Measurements from ENCODE around the gene MOV10L1. TPM values are rescaled to one million over a fixed set of nuclear protein-coding genes. Genes with fewer than 3 reads are reported as not detected.

MOV10L1 gene
- total RNA-seq, 4 donors from 2014 or later, result 0.23 to 0.83 (median 0.40) TPM

GRCh38 chr22:50045211-50046018 lies 44.4 kb upstream of the MOV10L1 start:
- TF ChIP-seq CTCF (IDR thresholded peaks at IDR 0.05), result no peak
- TF ChIP-seq POLR2A (IDR thresholded peaks at IDR 0.05; ENCODE audit: low read depth), result no peak
- no peak for TF ChIP-seq POLR2AphosphoS5 (IDR thresholded peaks at IDR 0.05)
- TF ChIP-seq EP300 (IDR thresholded peaks at IDR 0.05), result no peak
- Histone ChIP-seq H3K4me1 (no peaks in the 10 kb centered on the region), H3K27ac (replicated peaks in 1 of 4) (no peak overlapping the region), H3K36me3 (no peaks in the 10 kb centered on the region), H3K4me3 (no peak overlapping the region), H3K9me3 (no peaks in the 10 kb centered on the region), H3K27me3 (peaks cover 0 to 90% (median 5%) of the 10 kb centered on the region in 4 donors)
- no peak for DNase-seq (ENCODE audit: extremely low spot score)
- 71% methylated on average over 20 of the region's 35 CpGs for WGBS
- intact Hi-C loops (cut with DNase I), result no loop called here

- Histone ChIP-seq H3K36me3 (no peaks in the 10 kb centered on the region), H3K27me3 (peaks cover 0 to 84% (median 5%) of the 10 kb centered on the region in 4 donors), H3K27ac (replicated peaks in 1 of 4) (no peak overlapping the region), H3K4me1 (no peaks in the 10 kb centered on the region), H3K4me3 (no peak overlapping the region), H3K9me3 (no peaks in the 10 kb centered on the region)
- intact Hi-C loops (cut with DNase I), result no loop called here
- TF ChIP-seq EP300 (IDR thresholded peaks at IDR 0.05), result no peak
- TF ChIP-seq CTCF (IDR thresholded peaks at IDR 0.05), result no peak
- TF ChIP-seq POLR2A (IDR thresholded peaks at IDR 0.05; ENCODE audit: low read depth), result no peak
- no peak for TF ChIP-seq POLR2AphosphoS5 (IDR thresholded peaks at IDR 0.05)
- 72% methylated on average over 7 of the region's 19 CpGs for WGBS
- no peak for DNase-seq (ENCODE audit: extremely low spot score)
Measured at GRCh38 chr22:50046019-50046415, 43.8 kb upstream of the MOV10L1 start.

- Histone ChIP-seq H3K9me3 (no peaks in the 10 kb centered on the region), H3K4me3 (no peak overlapping the region), H3K27me3 (peaks cover 0 to 77% (median 5%) of the 10 kb centered on the region in 4 donors), H3K27ac (replicated peaks in 1 of 4) (no peak overlapping the region), H3K36me3 (no peaks in the 10 kb centered on the region), H3K4me1 (no peaks in the 10 kb centered on the region)
- WGBS, result 92% methylated on average over 11 of the region's 27 CpGs
- intact Hi-C loops (cut with DNase I), result no loop called here
- TF ChIP-seq POLR2A (IDR thresholded peaks at IDR 0.05; ENCODE audit: low read depth) (no peak), CTCF (IDR thresholded peaks at IDR 0.05) (no peak)
- DNase-seq (ENCODE audit: extremely low spot score), result no peak
Measured at GRCh38 chr22:50046481-50047245, 43.1 kb upstream of the MOV10L1 start.

- intact Hi-C loops (cut with DNase I), result no loop called here
- TF ChIP-seq CTCF (IDR thresholded peaks at IDR 0.05) (no peak), EP300 (IDR thresholded peaks at IDR 0.05) (no peak), POLR2A (IDR thresholded peaks at IDR 0.05; ENCODE audit: low read depth) (no peak), POLR2AphosphoS5 (IDR thresholded peaks at IDR 0.05) (no peak)
- 81% methylated on average over 11 of the region's 16 CpGs for WGBS
- Histone ChIP-seq H3K9me3 (peaks cover 0 to 2% (median 0%) of the 10 kb centered on the region in 4 donors), H3K27ac (replicated peaks in 1 of 4) (no peak overlapping the region), H3K27me3 (peaks cover 0 to 71% (median 5%) of the 10 kb centered on the region in 4 donors), H3K4me3 (no peak overlapping the region), H3K4me1 (no peaks in the 10 kb centered on the region), H3K36me3 (no peaks in the 10 kb centered on the region)
- DNase-seq (ENCODE audit: extremely low spot score), result no peak
Measured at GRCh38 chr22:50047346-50047745, 42.5 kb upstream of the MOV10L1 start.

All from esophagus muscularis mucosa (tissue), 4 donors.